Right lobe of liver (tissue), 6 donors: Measurements from ENCODE around the gene BIVM. TPM values are rescaled to one million over a fixed set of nuclear protein-coding genes. Genes with fewer than 3 reads are reported as not detected.

ENCODE experiments used
- ATAC-seq, 4 donors: fragments of 200-7000 bp; cut with Tn5 transposase; one replicate each; pipeline ENCODE4 v1.9.1; 2020; ENCODE audit warnings: mild to moderate bottlenecking in 4 of 4, moderate library complexity in 4 of 4
- DNase-seq, 3 donors: peaks; one replicate each; pipeline ENCODE4 v3.0.0-alpha.2; 2020
- H3K27ac ChIP-seq, 3 donors: fragments of 200-600 bp; one replicate each; pipeline ENCODE4 v1.8.0; 2022
- H3K27me3 ChIP-seq, 2 donors: fragments of 200-600 bp; one replicate each; pipeline ENCODE4 v1.8.0; 2022
- H3K36me3 ChIP-seq, 4 donors: fragments of 200-600 bp; sonication (generic) in 1 of 4; one replicate each; pipeline versions ENCODE4 v1.5.1 to v1.8.0; 2017 to 2022; ENCODE audit warnings: control low read depth in 1 of 4
- H3K4me1 ChIP-seq, 4 donors: fragments of 200-600 bp; sonication (generic) in 1 of 4; one replicate each; pipeline versions ENCODE4 v1.5.1 to v1.8.0; 2017 to 2022; ENCODE audit warnings: control low read depth in 1 of 4
- H3K4me3 ChIP-seq, 3 donors: fragments of 200-600 bp; one replicate each; pipeline ENCODE4 v1.8.0; 2022
- H3K9me3 ChIP-seq, 4 donors: fragments of 200-600 bp; sonication (generic) in 1 of 4; one replicate each; pipeline versions ENCODE4 v1.5.1 to v1.8.0; 2017 to 2022; ENCODE audit warnings: control low read depth in 1 of 4
- CTCF ChIP-seq, 4 donors: fragments of 200-600 bp in 3 of 4; fragments of 450-650 bp in 1 of 4; IDR thresholded peaks; one replicate each; pipeline versions ENCODE4 v1.5.1 to v1.8.0; 2016 to 2022; ENCODE audit warnings: antibody characterized with exemption in 4 of 4, mild to moderate bottlenecking in 2 of 4
- POLR2A ChIP-seq: fragments of 450-650 bp; IDR thresholded peaks from one replicate; pipeline ENCODE4 v1.6.1; 2017; ENCODE audit warnings: antibody characterized with exemption, mild to moderate bottlenecking
- WGBS: methylation state at CpG from one replicate; pipeline ENCODE4 v1.1.6; 2018; ENCODE audit warnings: low coverage, low lambda C conversion rate; ENCODE audit not compliant: insufficient coverage; ENCODE audit errors: missing lambda C conversion rate; 5-methylcytosine and 5-hydroxymethylcytosine counted together
- intact Hi-C, 2 donors: fragments of 100-400 bp; cut with DNase I; formaldehyde crosslinking; loops; one replicate each; pipeline versions ENCODE4 v1.11.2 to v1.14.1; 2022
- total RNA-seq, 6 experiments: library from RNA; depleted of rRNA in 2 of 6; stranded (reverse); fragments of >200 nt in 2 of 6; fragmentation: NEBNext Ultra II Directional in 3 of 6; extraction: Animal tissue kit (Norgen Biotek cat#: 25700) in 3 of 6; gene quantifications; one replicate each; pipeline versions ENCODE4 v1.1.0 to v1.2.4, GENCODE V29; 2016 to 2023
- donor health status: DM: no; HTN: yes; CAD: no.
- donor health status: DM: no; HTN: no; CAD: no.
- donor health status: DM: no; HTN: no; CAD: no.
- donor health status: DM: no; HTN: yes; CAD: no.
- donor health status: DM: no; HTN: yes; CAD: no.

Gene BIVM
- total RNA-seq, 6 experiments from 2014 or later, result 12.0 to 19.4 (median 16.8) TPM

- Histone ChIP-seq H3K9me3 (no peaks in the 10 kb centered on the region), H3K4me3 (no peak overlapping the region), H3K27ac (no peak overlapping the region), H3K4me1 (peaks cover 0 to 14% (median 7%) of the 10 kb centered on the region in 4 donors), H3K36me3 (no peaks in the 10 kb centered on the region), H3K27me3 (no peaks in the 10 kb centered on the region)
- ATAC-seq, result no peak
- WGBS, result 100% methylated on average over 1 of the region's 1 CpG
- no peak for DNase-seq
- intact Hi-C loops, result no loop called here
- TF ChIP-seq POLR2A, result no peak
Observed at GRCh38 chr13:102781591-102781990, 17.3 kb upstream of the BIVM start.

GRCh38 chr13:102784483-102784882 is 14.4 kb upstream of the BIVM start:
- DNase-seq, result peak in 1 of 3 donors; percentile 60
- 26% methylated on average over 3 of the region's 3 CpGs for WGBS
- Histone ChIP-seq H3K27ac (peak overlapping the region in 2 of 3 donors; percentile 33 to 67), H3K4me1 (peaks cover 0 to 19% (median 9%) of the 10 kb centered on the region in 4 donors), H3K9me3 (no peaks in the 10 kb centered on the region), H3K4me3 (no peak overlapping the region), H3K36me3 (no peaks in the 10 kb centered on the region), H3K27me3 (no peaks in the 10 kb centered on the region)
- TF ChIP-seq POLR2A (no peak), CTCF (IDR thresholded peaks at IDR 0.05) (no peak)
- peak; percentile 48 to 77 (median 74) for ATAC-seq
- intact Hi-C loops, result no loop called here

GRCh38 chr13:102788683-102789082 is 10.2 kb upstream of the BIVM start:
- TF ChIP-seq POLR2A (peak; percentile 68), CTCF (IDR thresholded peaks at IDR 0.05) (no peak)
- Histone ChIP-seq H3K27me3 (no peaks in the 10 kb centered on the region), H3K36me3 (no peaks in the 10 kb centered on the region), H3K4me3 (no peak overlapping the region), H3K4me1 (peaks cover 0 to 19% (median 9%) of the 10 kb centered on the region in 4 donors), H3K27ac (peak overlapping the region; percentile 44 to 81 (median 62)), H3K9me3 (no peaks in the 10 kb centered on the region)
- 37% methylated on average over 8 of the region's 8 CpGs for WGBS
- intact Hi-C loops, result no loop called here
- peak; percentile 61 to 82 (median 80) for DNase-seq
- peak; percentile 93 to 98 (median 95) for ATAC-seq

GRCh38 chr13:102792396-102792795 is 6.5 kb upstream of the BIVM start:
- DNase-seq (no peak), ATAC-seq (no peak)
- WGBS, result 88% methylated on average over 1 of the region's 1 CpG
- Histone ChIP-seq H3K9me3 (no peaks in the 10 kb centered on the region), H3K4me1 (peaks cover 0 to 5% (median 2%) of the 10 kb centered on the region in 4 donors), H3K4me3 (no peak overlapping the region), H3K27me3 (no peaks in the 10 kb centered on the region), H3K36me3 (no peaks in the 10 kb centered on the region), H3K27ac (no peak overlapping the region)
- TF ChIP-seq CTCF (IDR thresholded peaks at IDR 0.05) (no peak), POLR2A (no peak)
- intact Hi-C loops, result no loop called here

GRCh38 chr13:102793611-102794355 is 5.1 kb upstream of the BIVM start:
- Histone ChIP-seq H3K4me3 (no peak overlapping the region), H3K27ac (no peak overlapping the region), H3K36me3 (no peaks in the 10 kb centered on the region), H3K9me3 (no peaks in the 10 kb centered on the region), H3K4me1 (peaks cover 0 to 5% (median 2%) of the 10 kb centered on the region in 4 donors), H3K27me3 (no peaks in the 10 kb centered on the region)
- 67% methylated on average over 9 of the region's 9 CpGs for WGBS
- TF ChIP-seq POLR2A (no peak), CTCF (IDR thresholded peaks at IDR 0.05) (no peak)
- DNase-seq (no peak), ATAC-seq (no peak)
- intact Hi-C loops, result no loop called here
